OCI-LY1 (cell line): ENCODE results near the gene NOCT.

Experiments
- H2AFZ ChIP-seq: fragments of 200-600 bp; sonication (generic), shearing (Covaris generic); 2 replicates; pipeline ENCODE4 v1.6.0; 2014; ENCODE audit warnings: antibody characterized with exemption, mild to moderate bottlenecking, low read length
- H3F3A ChIP-seq: fragments of 200-600 bp; sonication (generic), shearing (Covaris generic); 2 replicates; pipeline ENCODE4 v1.6.0; 2014; ENCODE audit warnings: mild to moderate bottlenecking, antibody characterized with exemption, low read length, moderate library complexity; ENCODE audit not compliant: insufficient read depth
- H3K27ac ChIP-seq: fragments of 200-600 bp; sonication (generic); 2 replicates; pipeline ENCODE4 v1.5.1; 2014; ENCODE audit warnings: low read length, mixed run types, mild to moderate bottlenecking, low read depth; ENCODE audit not compliant: poor library complexity, severe bottlenecking
- H3K27me3 ChIP-seq: fragments of 200-600 bp; sonication (generic); 2 replicates; pipeline ENCODE4 v1.6.0; 2014; ENCODE audit warnings: antibody characterized with exemption, mild to moderate bottlenecking, low read length, moderate library complexity; ENCODE audit not compliant: insufficient read depth
- H3K36me3 ChIP-seq: fragments of 200-600 bp; sonication (generic); 2 replicates; pipeline ENCODE4 v1.6.1; 2014; ENCODE audit warnings: mild to moderate bottlenecking, antibody characterized with exemption, low read length, moderate library complexity, mixed read lengths; ENCODE audit not compliant: insufficient read depth
- H3K4me1 ChIP-seq: fragments of 200-600 bp; sonication (generic); 2 replicates; pipeline ENCODE4 v1.5.1; 2014; ENCODE audit warnings: mild to moderate bottlenecking, low read length, moderate library complexity; ENCODE audit not compliant: insufficient read depth, severe bottlenecking
- H3K4me2 ChIP-seq: fragments of 200-600 bp; sonication (generic), shearing (Covaris generic); 2 replicates; pipeline ENCODE4 v1.6.1; 2014; ENCODE audit warnings: low read length
- H3K4me3 ChIP-seq: fragments of 200-600 bp; sonication (generic); 2 replicates; pipeline ENCODE4 v1.5.1; 2014; ENCODE audit warnings: low read length, low read depth, mild to moderate bottlenecking, mixed read lengths; ENCODE audit not compliant: poor library complexity, severe bottlenecking
- H3K79me2 ChIP-seq: fragments of 200-600 bp; shearing (Covaris generic); 2 replicates; pipeline ENCODE4 v1.6.1; 2016; ENCODE audit warnings: mixed run types, low read length, mixed read lengths; ENCODE audit not compliant: insufficient read depth
- H3K9ac ChIP-seq: fragments of 200-600 bp; sonication (generic), shearing (Covaris generic); 2 replicates; pipeline ENCODE4 v1.6.1; 2014; ENCODE audit warnings: mild to moderate bottlenecking, low read length, mixed read lengths
- H3K9me2 ChIP-seq: fragments of 200-600 bp; sonication (generic), shearing (Covaris generic); 2 replicates; pipeline ENCODE4 v1.6.1; 2014; ENCODE audit warnings: low read depth, mild to moderate bottlenecking, low read length, mixed read lengths
- H3K9me3 ChIP-seq: fragments of 200-600 bp; shearing (Covaris generic); 2 replicates; pipeline ENCODE4 v1.6.1; 2014; ENCODE audit warnings: low read length, mixed read lengths
- H4K20me1 ChIP-seq: fragments of 200-600 bp; sonication (generic), shearing (Covaris generic); 2 replicates; pipeline ENCODE4 v1.6.0; 2016; ENCODE audit warnings: mild to moderate bottlenecking, low read length; ENCODE audit not compliant: insufficient read depth
- EZH2 ChIP-seq: fragments of 200-600 bp; sonication (generic), shearing (Covaris generic); IDR thresholded peaks from 2 replicates; pipeline ENCODE4 v1.8.0; 2017; ENCODE audit warnings: borderline replicate concordance, mixed run types, mild to moderate bottlenecking, antibody characterized with exemption, low read length, moderate library complexity, mixed read lengths
- TF ChIP-seq, protein P1 (sequence below): fragments of 200-600 bp; sonication (generic), shearing (Covaris generic); IDR thresholded peaks from 2 replicates; pipeline ENCODE4 v1.5.1; 2017; ENCODE audit warnings: mild to moderate bottlenecking, antibody characterized with exemption, low read length, moderate library complexity, mixed read lengths

NOCT gene

GRCh38 chr4:139060591-139060990 is 45.0 kb downstream of the NOCT start:
- Histone ChIP-seq H3K36me3 (peaks cover 96% of the 10 kb centered on the region), H3K79me2 (peaks cover 6% of the 10 kb centered on the region; the same call in 1 of the 2 replicates)
- TF ChIP-seq EZH2, result no peak
- TF ChIP-seq, protein P1, sequence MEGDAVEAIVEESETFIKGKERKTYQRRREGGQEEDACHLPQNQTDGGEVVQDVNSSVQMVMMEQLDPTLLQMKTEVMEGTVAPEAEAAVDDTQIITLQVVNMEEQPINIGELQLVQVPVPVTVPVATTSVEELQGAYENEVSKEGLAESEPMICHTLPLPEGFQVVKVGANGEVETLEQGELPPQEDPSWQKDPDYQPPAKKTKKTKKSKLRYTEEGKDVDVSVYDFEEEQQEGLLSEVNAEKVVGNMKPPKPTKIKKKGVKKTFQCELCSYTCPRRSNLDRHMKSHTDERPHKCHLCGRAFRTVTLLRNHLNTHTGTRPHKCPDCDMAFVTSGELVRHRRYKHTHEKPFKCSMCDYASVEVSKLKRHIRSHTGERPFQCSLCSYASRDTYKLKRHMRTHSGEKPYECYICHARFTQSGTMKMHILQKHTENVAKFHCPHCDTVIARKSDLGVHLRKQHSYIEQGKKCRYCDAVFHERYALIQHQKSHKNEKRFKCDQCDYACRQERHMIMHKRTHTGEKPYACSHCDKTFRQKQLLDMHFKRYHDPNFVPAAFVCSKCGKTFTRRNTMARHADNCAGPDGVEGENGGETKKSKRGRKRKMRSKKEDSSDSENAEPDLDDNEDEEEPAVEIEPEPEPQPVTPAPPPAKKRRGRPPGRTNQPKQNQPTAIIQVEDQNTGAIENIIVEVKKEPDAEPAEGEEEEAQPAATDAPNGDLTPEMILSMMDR, result no peak

DNA sequence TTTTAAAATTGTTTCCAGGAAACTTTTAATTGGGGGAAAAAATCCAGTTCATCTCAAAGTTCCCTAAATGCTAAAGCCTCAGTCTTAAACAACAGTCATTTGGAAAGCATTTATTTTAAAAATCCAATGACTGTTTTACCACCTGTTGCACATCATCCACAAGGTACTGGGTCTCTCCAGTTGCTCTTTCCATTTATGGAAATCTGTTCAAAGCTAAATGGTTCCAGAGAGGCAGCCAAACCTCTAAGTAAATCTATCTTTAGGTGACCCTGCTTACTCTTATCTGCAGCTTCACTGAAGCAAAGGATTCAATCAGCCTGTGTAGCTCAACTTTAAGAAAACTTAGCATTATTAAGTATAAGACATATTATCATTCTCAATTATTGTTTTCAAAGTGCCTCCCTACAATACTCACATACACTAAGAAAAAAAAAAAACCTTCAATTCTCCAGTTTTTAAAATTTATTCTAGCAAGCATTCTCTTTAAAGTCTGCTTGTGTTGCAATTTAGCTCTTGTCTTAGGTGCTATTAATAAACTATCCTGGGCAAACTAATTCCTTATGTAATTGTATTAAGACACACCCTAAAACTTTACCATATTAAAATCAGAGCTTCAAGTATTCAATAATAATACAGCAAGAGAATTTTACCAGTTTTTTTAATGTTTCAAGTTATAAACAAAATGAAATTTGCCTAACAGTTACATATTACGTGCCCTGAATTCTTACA is 60.6 kb downstream of the NOCT start:
- H3K4me2 ChIP-seq, result no peak overlapping the region
- H2AFZ ChIP-seq, result no peak overlapping the region
- TF ChIP-seq, protein P1, result no peak
- TF ChIP-seq EZH2, result no peak
- H3K27ac ChIP-seq, result no peak overlapping the region
- peaks cover 51% of the 10 kb centered on the region for H3K4me1 ChIP-seq
- no peak overlapping the region for H3K9ac ChIP-seq
- H3K36me3 ChIP-seq, result peaks cover 30% of the 10 kb centered on the region
- no peaks in the 10 kb centered on the region for H3K27me3 ChIP-seq
- peaks cover 88% of the 10 kb centered on the region for H3K79me2 ChIP-seq
- no peaks in the 10 kb centered on the region for H3F3A ChIP-seq
- no peaks in the 10 kb centered on the region for H3K9me3 ChIP-seq
- H3K9me2 ChIP-seq, result no peaks in the 10 kb centered on the region
- H3K4me3 ChIP-seq, result no peak overlapping the region
- H4K20me1 ChIP-seq, result peaks cover 2% of the 10 kb centered on the region; the same call in 1 of the 2 replicates

More at GRCh38 chr4:139060591-139060990, 45.0 kb downstream of the NOCT start:
- Histone ChIP-seq H3K4me2 (no peak overlapping the region), H3K27me3 (no peaks in the 10 kb centered on the region), H3F3A (no peaks in the 10 kb centered on the region), H3K9me3 (no peaks in the 10 kb centered on the region), H3K9me2 (no peaks in the 10 kb centered on the region), H4K20me1 (no peaks in the 10 kb centered on the region), H3K4me1 (no peaks in the 10 kb centered on the region), H3K27ac (no peak overlapping the region), H2AFZ (no peak overlapping the region), H3K4me3 (no peak overlapping the region), H3K9ac (no peak overlapping the region)

DNA sequence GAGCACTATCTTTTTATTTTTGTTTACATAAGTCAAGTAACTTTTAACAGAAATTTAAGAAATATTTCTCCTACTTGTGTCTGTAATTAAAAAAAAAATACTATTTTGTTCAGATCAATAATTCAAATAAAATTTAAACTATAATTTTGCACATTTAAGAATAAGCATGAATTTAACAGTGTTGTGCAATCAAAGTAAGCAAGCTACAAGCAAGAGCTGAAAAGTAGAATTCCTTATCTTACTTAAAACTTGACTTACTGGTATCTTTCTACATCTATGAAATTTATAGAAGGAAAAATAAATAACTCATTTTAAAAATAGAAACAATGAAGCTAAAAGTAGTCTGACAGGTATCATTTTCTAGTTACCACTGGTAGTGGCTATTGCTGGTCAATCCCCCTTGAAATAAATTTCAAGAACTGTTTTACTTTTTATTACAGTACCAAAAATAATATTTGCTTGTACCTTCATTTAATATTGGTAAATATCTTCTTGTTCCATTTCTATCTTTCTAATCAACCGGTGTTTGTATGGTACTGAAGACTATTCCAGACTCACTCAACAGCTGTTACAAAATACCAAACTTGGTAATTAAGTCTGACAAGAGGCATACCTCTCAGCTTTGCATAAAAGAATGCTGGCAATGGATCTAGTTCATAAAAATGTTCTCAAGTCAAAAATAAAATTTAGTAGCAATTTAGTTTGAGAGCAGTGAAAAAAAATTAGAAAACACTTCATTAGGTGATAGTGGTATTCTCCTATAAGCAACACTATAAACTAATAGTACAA is 62.2 kb downstream of the NOCT start:
- Histone ChIP-seq H3K9me2 (no peaks in the 10 kb centered on the region), H3K27me3 (no peaks in the 10 kb centered on the region), H3K79me2 (peaks cover 97% of the 10 kb centered on the region), H3K36me3 (peaks cover 16% of the 10 kb centered on the region), H3K4me3 (no peak overlapping the region), H2AFZ (no peak overlapping the region), H3F3A (no peaks in the 10 kb centered on the region), H3K4me2 (peak overlapping the region; percentile 6; the same call in 1 of the 2 replicates), H3K27ac (no peak overlapping the region), H3K9ac (no peak overlapping the region), H3K4me1 (peaks cover 65% of the 10 kb centered on the region), H3K9me3 (no peaks in the 10 kb centered on the region), H4K20me1 (peaks cover 5% of the 10 kb centered on the region; the same call in 1 of the 2 replicates)
- TF ChIP-seq, protein P1, result no peak
- no peak for TF ChIP-seq EZH2
